K562 treated with DMSO at 1 percent for 4 hours (cell line): ENCODE data around the gene TCEANC. TPM values are rescaled to one million over a fixed set of nuclear protein-coding genes. Genes with fewer than 3 reads are reported as not detected.

Experiments
- total RNA-seq: library from RNA; unstranded; fragments of 300-600 nt; gene quantifications from 2 replicates; pipeline ENCODE4 v1.2.3, GENCODE V29; 2022; ENCODE audit not compliant: insufficient read depth

Gene TCEANC, protein sequence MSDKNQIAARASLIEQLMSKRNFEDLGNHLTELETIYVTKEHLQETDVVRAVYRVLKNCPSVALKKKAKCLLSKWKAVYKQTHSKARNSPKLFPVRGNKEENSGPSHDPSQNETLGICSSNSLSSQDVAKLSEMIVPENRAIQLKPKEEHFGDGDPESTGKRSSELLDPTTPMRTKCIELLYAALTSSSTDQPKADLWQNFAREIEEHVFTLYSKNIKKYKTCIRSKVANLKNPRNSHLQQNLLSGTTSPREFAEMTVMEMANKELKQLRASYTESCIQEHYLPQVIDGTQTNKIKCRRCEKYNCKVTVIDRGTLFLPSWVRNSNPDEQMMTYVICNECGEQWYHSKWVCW
- total RNA-seq = 1.5 and 2.9 TPM in 2 replicates

DNA sequence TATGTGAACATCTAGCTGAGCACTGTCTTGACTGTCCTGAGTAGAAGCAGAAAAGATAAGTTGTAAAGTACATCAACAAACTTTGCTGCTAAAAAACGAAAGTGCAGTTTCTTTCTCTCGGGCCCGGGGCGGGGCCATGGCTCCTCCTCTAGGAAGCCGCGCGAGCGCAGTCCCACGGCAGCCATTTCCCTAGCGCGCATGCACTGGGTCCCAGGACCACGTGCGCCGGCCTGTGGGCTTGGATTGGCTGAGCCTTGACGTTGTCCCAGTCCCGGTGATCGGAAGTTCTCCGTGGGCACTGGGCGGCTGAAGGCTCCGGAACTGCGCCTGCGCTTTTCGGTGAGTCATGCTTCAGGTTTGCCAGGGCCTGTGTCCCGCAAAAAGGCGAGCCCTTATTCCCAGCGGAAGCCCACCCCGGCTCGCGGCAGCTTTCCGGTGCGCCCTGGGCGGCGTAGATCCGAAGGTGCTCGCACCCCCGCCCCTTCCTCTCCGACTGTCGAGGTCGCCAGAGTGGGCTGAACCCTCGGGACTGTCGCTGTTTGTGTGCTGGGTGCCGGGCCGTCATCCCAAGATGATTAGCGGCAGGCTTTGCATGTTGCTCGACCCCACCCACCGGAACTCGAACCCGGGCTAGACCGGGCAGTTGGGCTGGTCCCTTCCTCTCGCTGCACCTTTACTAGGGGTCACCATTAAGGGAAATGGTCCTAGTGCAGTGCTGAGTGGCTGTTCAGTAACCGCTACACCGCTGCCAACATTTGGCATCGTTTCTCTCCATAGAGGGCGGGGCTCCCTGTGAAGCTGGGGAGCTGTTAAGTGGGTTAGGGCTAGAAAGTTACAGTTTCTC lies at the start of gene TCEANC:
Gene TCEANC (plus strand): TSS at position 292 of the 844 bp plus-strand sequence. CDS start 9,368 bp downstream, outside the sequence.

DNA sequence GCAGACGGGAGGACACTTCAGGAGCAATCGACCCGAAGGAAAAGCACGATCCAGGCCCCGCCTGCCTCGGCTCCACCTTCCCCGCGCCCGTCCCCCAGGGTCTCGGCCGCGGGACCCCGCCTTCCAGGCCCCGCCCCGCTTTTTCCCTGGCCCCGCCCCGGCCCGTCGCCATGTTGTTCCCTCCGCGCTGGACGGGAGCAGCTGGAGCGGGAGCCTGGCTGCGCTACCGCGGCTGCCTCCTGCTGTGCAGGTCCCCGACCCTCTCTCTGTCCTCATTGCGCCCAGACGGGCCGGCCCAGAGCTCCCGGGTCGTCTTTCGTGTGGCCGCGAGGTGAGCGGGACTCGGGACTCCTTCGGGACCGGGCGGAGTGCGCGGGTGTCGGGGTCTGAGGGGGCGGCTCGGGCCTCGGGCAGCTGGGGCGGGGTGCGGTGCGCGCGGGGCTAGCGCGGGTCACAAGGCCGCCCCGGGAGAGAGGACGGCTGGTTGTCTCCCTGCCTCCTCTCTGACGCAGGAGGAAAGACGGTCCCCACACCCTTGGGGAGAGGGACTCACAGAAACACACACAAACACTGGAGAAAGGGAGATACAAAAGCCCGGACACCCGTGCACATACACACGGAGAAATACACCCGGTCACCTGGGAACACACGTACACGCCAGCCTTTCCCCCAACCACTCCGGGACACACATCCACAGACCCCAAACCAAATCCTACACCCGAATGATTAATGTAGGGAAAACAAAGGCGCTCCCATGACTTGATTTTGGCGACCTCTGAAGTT lies 36.2 kb downstream of the TCEANC start, which contains the start of gene RAB9A:
Gene RAB9A (plus strand): TSS at position 171 of the 783 bp plus-strand sequence. CDS start 19,619 bp downstream, outside the sequence.

Other genes starting within 250 kb of the TCEANC start
- gene EGFL6, start 83.5 kb upstream of the TCEANC start, total RNA-seq = not detected in 2 replicates
- gene RAB9A, start 36.0 kb downstream of the TCEANC start, total RNA-seq = 9.6 and 19.7 TPM in 2 replicates
- 5.4 TPM in 2 replicates for gene TRAPPC2, start 81.5 kb downstream of the TCEANC start, total RNA-seq
- gene OFD1, start 81.6 kb downstream of the TCEANC start, total RNA-seq = 8.5 and 16.0 TPM in 2 replicates
- 0.31 and 0.49 TPM in 2 replicates for gene GPM6B, start 164.0 kb downstream of the TCEANC start, total RNA-seq